EH (cell line): Measurements from ENCODE around the gene NES.
"Not testable (repeated sequence)": the region's sequence is repeated elsewhere in the genome, so short reads cannot be mapped to it uniquely, and the experiment has no call there.

Experiments
- DNase-seq: peaks from one replicate; pipeline ENCODE4 v3.0.0-alpha.2; 2015; ENCODE audit warnings: low read depth

The NES gene

GRCh38 chr1:156644146-156644545 lies 33.1 kb downstream of the NES start:
- no peak for DNase-seq

- no peak for DNase-seq
These were observed 33.5 kb downstream of the NES start for GRCh38 chr1:156643778-156644092.

GRCh38 chr1:156643049-156643777 lies 34.0 kb downstream of the NES start:
- DNase-seq = no peak

GRCh38 chr1:156642265-156643048 lies 34.8 kb downstream of the NES start:
- no peak for DNase-seq

GRCh38 chr1:156641761-156642264 lies 35.4 kb downstream of the NES start, which contains the start of gene BCAN:
BCAN (plus strand) TSS chr1:156642117; CDS start chr1:156646055, 3,938 bp downstream.
- DNase-seq = no peak

GRCh38 chr1:156640842-156641706 lies 36.1 kb downstream of the NES start:
- no peak for DNase-seq

- no peak for DNase-seq
These were observed 37.6 kb downstream of the NES start for GRCh38 chr1:156639601-156640101.

GRCh38 chr1:156638189-156638985 lies 38.8 kb downstream of the NES start:
- no peak for DNase-seq

- DNase-seq = no peak
These were observed 44.9 kb downstream of the NES start for GRCh38 chr1:156632355-156632754.

- DNase-seq = not testable (repeated sequence)
These were observed 46.1 kb downstream of the NES start for GRCh38 chr1:156631152-156631551.

- no peak for DNase-seq
These were observed 47.3 kb downstream of the NES start for GRCh38 chr1:156629823-156630449.

- peak; percentile 73 for DNase-seq
These were observed 49.8 kb downstream of the NES start for GRCh38 chr1:156627313-156627880.

- DNase-seq = no peak
These were observed 51.1 kb downstream of the NES start for GRCh38 chr1:156626079-156626438.

GRCh38 chr1:156625436-156626078 lies 51.6 kb downstream of the NES start:
- DNase-seq = peak; percentile 44

GRCh38 chr1:156624814-156625435 lies 52.3 kb downstream of the NES start:
- DNase-seq = no peak

- DNase-seq = peak; percentile 55
These were observed 53.0 kb downstream of the NES start for GRCh38 chr1:156623946-156624813.

GRCh38 chr1:156622581-156623297 lies 54.5 kb downstream of the NES start:
- no peak for DNase-seq

- DNase-seq = no peak
These were observed 57.6 kb downstream of the NES start for GRCh38 chr1:156619582-156619955.
